WTC11 (cell line): Measurements from ENCODE around the gene DSG3. TPM values are rescaled to one million over a fixed set of nuclear protein-coding genes. Genes with fewer than 3 reads are reported as not detected.

ENCODE experiments used
- ATAC-seq: fragments of 200-7000 bp; cut with Tn5 transposase; 2 replicates; pipeline ENCODE4 v1.10.0; 2021; ENCODE audit warnings: mild to moderate bottlenecking, moderate library complexity
- CTCF ChIA-PET: fragments of 300-600 bp; sonication (Branson Sonifier 250); formaldehyde crosslinking; loops from one replicate; lab custom pipeline; 2021; ENCODE audit warnings: antibody characterized with exemption; lab: Charles Lee
- POLR2A ChIA-PET: fragments of 350-600 bp; sonication (Branson Sonifier 250); formaldehyde crosslinking; loops from one replicate; lab custom pipeline; 2021; ENCODE audit warnings: antibody characterized with exemption; lab: Charles Lee
- DNase-seq: peaks from one replicate; pipeline ENCODE4 v3.0.0; 2021; ENCODE audit warnings: low spot score
- H3K27ac Mint-ChIP-seq: 2 replicates; pipeline ENCODE4 v1.8.0; 2021; ENCODE audit warnings: mixed read lengths
- H3K27me3 Mint-ChIP-seq: 2 replicates; pipeline ENCODE4 v1.8.0; 2021; ENCODE audit warnings: low read depth, mild to moderate bottlenecking, moderate library complexity, mixed read lengths
- H3K36me3 Mint-ChIP-seq: 2 replicates; pipeline ENCODE4 v1.8.0; 2021; ENCODE audit warnings: mixed read lengths
- H3K4me1 Mint-ChIP-seq: 2 replicates; pipeline ENCODE4 v1.8.0; 2022; ENCODE audit warnings: mixed read lengths
- H3K4me3 Mint-ChIP-seq: 2 replicates; pipeline ENCODE4 v1.8.0; 2021; ENCODE audit warnings: mild to moderate bottlenecking, moderate library complexity, mixed read lengths
- H3K9me3 Mint-ChIP-seq: 2 replicates; pipeline ENCODE4 v1.8.0; 2021; ENCODE audit warnings: mixed read lengths
- IRF2 ChIP-seq: sonication (generic); formaldehyde crosslinking; IDR thresholded peaks from 2 replicates; pipeline ENCODE4 v1.8.0; 2022; ENCODE audit warnings: low read depth, missing genetic modification reagents, borderline replicate concordance
- NR1H2 ChIP-seq: sonication (generic); formaldehyde crosslinking; IDR thresholded peaks from 2 replicates; pipeline ENCODE4 v1.9.0; 2021; ENCODE audit warnings: mild to moderate bottlenecking, moderate library complexity, missing genetic modification reagents
- NR3C1 ChIP-seq: sonication (generic); formaldehyde crosslinking; conservative IDR thresholded peaks from 2 replicates; pipeline ENCODE4 v1.8.1; 2023; ENCODE audit warnings: low read depth, mild to moderate bottlenecking, missing genetic modification reagents
- RELA ChIP-seq: sonication (generic); formaldehyde crosslinking; IDR thresholded peaks from 2 replicates; pipeline ENCODE4 v1.8.1; 2022; ENCODE audit warnings: missing genetic modification reagents, mild to moderate bottlenecking, borderline replicate concordance
- RORB ChIP-seq: fragments of 250-450 bp; sonication (Bioruptor Pico); IDR thresholded peaks from 2 replicates; pipeline ENCODE4 v1.9.0; 2021; ENCODE audit warnings: mild to moderate bottlenecking
- SP1 ChIP-seq: sonication (generic); formaldehyde crosslinking; conservative IDR thresholded peaks from 2 replicates; pipeline ENCODE4 v1.8.1; 2022; ENCODE audit warnings: missing genetic modification reagents
- TP53 ChIP-seq: sonication (generic); formaldehyde crosslinking; IDR thresholded peaks from 2 replicates; pipeline ENCODE4 v1.8.1; 2023; ENCODE audit warnings: mild to moderate bottlenecking, missing genetic modification reagents
- ZNF121 ChIP-seq: sonication (generic); formaldehyde crosslinking; IDR thresholded peaks from 2 replicates; pipeline ENCODE4 v1.8.0; 2023; ENCODE audit warnings: missing genetic modification reagents
- ZNF416 ChIP-seq: fragments of 250-450 bp; sonication (Bioruptor Pico); IDR thresholded peaks from 2 replicates; pipeline ENCODE4 v1.9.0; 2021; ENCODE audit warnings: mild to moderate bottlenecking, inconsistent platforms
- ZNF423 ChIP-seq: fragments of 250-450 bp; sonication (Bioruptor Pico); IDR thresholded peaks from 2 replicates; pipeline ENCODE4 v2.1.2; 2022; ENCODE audit warnings: mild to moderate bottlenecking, moderate library complexity
- total RNA-seq: library from RNA; stranded (reverse); gene quantifications from 3 replicates; pipeline ENCODE4 v1.2.3, GENCODE V29; 2021
- TF ChIP-seq, protein P1 (sequence below): fragments of 250-450 bp; sonication (Bioruptor Pico); IDR thresholded peaks from 2 replicates; pipeline ENCODE4 v1.9.0; 2021; ENCODE audit warnings: mild to moderate bottlenecking
- TF ChIP-seq, protein P2 (sequence below): sonication (generic); formaldehyde crosslinking; IDR thresholded peaks from 2 replicates; pipeline ENCODE4 v1.8.1; 2023; ENCODE audit warnings: mild to moderate bottlenecking, missing genetic modification reagents, borderline replicate concordance
- TF ChIP-seq, protein P3 (sequence below): sonication (generic); formaldehyde crosslinking; IDR thresholded peaks from 2 replicates; pipeline ENCODE4 v1.8.0; 2022; ENCODE audit warnings: mild to moderate bottlenecking, missing genetic modification reagents
- TF ChIP-seq, protein P4 (sequence below): sonication (generic); formaldehyde crosslinking; IDR thresholded peaks from 2 replicates; pipeline ENCODE4 v1.8.0; 2023; ENCODE audit warnings: mild to moderate bottlenecking, missing genetic modification reagents
- TF ChIP-seq, protein P5 (sequence below): sonication (generic); formaldehyde crosslinking; IDR thresholded peaks from 2 replicates; pipeline ENCODE4 v1.8.1; 2023; ENCODE audit warnings: mild to moderate bottlenecking, missing genetic modification reagents, moderate library complexity
- TF ChIP-seq, protein P6 (sequence below): sonication (generic); formaldehyde crosslinking; IDR thresholded peaks from 2 replicates; pipeline ENCODE4 v1.8.1; 2023; ENCODE audit warnings: mild to moderate bottlenecking, moderate library complexity, missing genetic modification reagents
- TF ChIP-seq, protein P7 (sequence below): sonication (generic); formaldehyde crosslinking; IDR thresholded peaks from 2 replicates; pipeline ENCODE4 v1.8.1; 2023; ENCODE audit warnings: mild to moderate bottlenecking, missing genetic modification reagents
- TF ChIP-seq, protein P8 (sequence below): sonication (generic); formaldehyde crosslinking; IDR thresholded peaks from 2 replicates; pipeline ENCODE4 v1.8.0; 2022; ENCODE audit warnings: mild to moderate bottlenecking, missing genetic modification reagents

DSG3 gene
- total RNA-seq, 1 experiment from 2014 or later: 0.04 TPM

DNA sequence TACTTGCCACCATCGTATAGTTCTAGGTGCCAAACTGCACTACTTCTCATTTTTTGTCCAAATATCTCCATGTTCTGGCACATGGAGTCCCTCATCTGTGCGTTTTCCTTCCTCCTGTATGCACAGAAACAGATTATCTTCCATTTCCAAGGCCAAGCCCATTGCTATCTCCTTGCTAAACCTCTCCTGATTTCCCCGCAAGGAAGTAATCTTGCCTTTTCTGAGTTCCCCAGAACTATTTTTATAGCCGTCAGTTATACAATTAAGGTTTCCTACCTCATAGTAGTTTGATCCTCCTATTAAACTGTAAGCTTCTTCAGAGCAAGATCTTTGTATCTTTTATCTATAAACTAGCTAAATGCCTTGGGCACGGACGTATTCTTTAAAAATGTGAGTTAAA lies 57.6 kb downstream of the DSG3 start (continued):
- TF ChIP-seq, protein P1, sequence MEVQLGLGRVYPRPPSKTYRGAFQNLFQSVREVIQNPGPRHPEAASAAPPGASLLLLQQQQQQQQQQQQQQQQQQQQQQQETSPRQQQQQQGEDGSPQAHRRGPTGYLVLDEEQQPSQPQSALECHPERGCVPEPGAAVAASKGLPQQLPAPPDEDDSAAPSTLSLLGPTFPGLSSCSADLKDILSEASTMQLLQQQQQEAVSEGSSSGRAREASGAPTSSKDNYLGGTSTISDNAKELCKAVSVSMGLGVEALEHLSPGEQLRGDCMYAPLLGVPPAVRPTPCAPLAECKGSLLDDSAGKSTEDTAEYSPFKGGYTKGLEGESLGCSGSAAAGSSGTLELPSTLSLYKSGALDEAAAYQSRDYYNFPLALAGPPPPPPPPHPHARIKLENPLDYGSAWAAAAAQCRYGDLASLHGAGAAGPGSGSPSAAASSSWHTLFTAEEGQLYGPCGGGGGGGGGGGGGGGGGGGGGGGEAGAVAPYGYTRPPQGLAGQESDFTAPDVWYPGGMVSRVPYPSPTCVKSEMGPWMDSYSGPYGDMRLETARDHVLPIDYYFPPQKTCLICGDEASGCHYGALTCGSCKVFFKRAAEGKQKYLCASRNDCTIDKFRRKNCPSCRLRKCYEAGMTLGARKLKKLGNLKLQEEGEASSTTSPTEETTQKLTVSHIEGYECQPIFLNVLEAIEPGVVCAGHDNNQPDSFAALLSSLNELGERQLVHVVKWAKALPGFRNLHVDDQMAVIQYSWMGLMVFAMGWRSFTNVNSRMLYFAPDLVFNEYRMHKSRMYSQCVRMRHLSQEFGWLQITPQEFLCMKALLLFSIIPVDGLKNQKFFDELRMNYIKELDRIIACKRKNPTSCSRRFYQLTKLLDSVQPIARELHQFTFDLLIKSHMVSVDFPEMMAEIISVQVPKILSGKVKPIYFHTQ: no peak
- TF ChIP-seq, protein P2, sequence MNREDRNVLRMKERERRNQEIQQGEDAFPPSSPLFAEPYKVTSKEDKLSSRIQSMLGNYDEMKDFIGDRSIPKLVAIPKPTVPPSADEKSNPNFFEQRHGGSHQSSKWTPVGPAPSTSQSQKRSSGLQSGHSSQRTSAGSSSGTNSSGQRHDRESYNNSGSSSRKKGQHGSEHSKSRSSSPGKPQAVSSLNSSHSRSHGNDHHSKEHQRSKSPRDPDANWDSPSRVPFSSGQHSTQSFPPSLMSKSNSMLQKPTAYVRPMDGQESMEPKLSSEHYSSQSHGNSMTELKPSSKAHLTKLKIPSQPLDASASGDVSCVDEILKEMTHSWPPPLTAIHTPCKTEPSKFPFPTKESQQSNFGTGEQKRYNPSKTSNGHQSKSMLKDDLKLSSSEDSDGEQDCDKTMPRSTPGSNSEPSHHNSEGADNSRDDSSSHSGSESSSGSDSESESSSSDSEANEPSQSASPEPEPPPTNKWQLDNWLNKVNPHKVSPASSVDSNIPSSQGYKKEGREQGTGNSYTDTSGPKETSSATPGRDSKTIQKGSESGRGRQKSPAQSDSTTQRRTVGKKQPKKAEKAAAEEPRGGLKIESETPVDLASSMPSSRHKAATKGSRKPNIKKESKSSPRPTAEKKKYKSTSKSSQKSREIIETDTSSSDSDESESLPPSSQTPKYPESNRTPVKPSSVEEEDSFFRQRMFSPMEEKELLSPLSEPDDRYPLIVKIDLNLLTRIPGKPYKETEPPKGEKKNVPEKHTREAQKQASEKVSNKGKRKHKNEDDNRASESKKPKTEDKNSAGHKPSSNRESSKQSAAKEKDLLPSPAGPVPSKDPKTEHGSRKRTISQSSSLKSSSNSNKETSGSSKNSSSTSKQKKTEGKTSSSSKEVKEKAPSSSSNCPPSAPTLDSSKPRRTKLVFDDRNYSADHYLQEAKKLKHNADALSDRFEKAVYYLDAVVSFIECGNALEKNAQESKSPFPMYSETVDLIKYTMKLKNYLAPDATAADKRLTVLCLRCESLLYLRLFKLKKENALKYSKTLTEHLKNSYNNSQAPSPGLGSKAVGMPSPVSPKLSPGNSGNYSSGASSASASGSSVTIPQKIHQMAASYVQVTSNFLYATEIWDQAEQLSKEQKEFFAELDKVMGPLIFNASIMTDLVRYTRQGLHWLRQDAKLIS (CRISPR knock-in tag): no peak
- TF ChIP-seq ZNF416 (CRISPR knock-in tag): no peak
- no peak for TF ChIP-seq RELA
- no peak for TF ChIP-seq ZNF423

DNA sequence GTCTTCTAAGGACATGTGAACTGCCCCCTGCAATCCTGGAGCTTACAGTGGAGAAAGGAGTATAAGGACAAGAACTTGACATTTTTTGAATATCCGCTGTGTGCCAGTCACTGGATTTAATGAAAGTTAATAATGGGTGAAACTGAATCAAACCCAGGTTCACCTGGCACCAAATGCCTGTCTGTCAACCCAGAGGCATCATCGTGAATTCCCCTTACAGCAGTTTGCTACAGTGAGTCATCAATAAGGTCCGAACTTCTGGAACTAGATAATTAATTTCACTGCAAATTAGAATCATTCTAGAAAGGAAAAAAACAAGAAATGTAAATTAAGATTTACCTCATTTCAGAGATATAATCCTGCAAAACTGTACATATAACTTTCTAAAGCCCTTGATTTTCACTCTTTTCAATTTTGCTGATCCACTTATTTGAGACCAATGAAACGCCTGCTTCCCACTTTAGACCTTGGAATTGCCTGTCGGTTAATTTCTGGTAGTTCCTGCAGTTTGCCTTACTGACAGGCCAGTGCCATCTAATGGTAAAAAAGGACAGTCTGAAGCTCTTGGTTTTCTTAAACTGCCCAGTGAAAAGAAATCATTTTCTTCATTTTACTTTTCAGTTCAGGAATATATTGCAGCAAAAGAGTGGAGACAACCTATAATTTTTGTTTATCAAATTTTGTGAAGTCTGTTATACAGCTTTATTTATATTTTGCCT lies 58.6 kb downstream of the DSG3 start:
- Mint-ChIP-seq H3K27ac (no peak overlapping the region; the same call in 1 of the 2 replicates), H3K4me1 (peaks cover 7% of the 10 kb centered on the region), H3K27me3 (no peaks in the 10 kb centered on the region), H3K4me3 (no peak overlapping the region), H3K9me3 (peaks cover 10% of the 10 kb centered on the region), H3K36me3 (peaks cover 16% of the 10 kb centered on the region)
- ChIA-PET CTCF (interaction anchor here (0.7 to 2.3 kb wide), 2 partner anchors 82 to 188 kb away, joined by 3 to 11 read pairs; no protein-coding TSS in a partner anchor), POLR2A (no interaction called here)
- ATAC-seq: peak; percentile 51; the same call in 1 of the 2 replicates
- DNase-seq: no peak
- no peak for TF ChIP-seq ZNF416 (CRISPR knock-in tag)
- TF ChIP-seq ZNF121 (CRISPR knock-in tag): no peak
- TF ChIP-seq, protein P3, sequence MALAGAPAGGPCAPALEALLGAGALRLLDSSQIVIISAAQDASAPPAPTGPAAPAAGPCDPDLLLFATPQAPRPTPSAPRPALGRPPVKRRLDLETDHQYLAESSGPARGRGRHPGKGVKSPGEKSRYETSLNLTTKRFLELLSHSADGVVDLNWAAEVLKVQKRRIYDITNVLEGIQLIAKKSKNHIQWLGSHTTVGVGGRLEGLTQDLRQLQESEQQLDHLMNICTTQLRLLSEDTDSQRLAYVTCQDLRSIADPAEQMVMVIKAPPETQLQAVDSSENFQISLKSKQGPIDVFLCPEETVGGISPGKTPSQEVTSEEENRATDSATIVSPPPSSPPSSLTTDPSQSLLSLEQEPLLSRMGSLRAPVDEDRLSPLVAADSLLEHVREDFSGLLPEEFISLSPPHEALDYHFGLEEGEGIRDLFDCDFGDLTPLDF (CRISPR knock-in tag): no peak
- TF ChIP-seq, protein P4, sequence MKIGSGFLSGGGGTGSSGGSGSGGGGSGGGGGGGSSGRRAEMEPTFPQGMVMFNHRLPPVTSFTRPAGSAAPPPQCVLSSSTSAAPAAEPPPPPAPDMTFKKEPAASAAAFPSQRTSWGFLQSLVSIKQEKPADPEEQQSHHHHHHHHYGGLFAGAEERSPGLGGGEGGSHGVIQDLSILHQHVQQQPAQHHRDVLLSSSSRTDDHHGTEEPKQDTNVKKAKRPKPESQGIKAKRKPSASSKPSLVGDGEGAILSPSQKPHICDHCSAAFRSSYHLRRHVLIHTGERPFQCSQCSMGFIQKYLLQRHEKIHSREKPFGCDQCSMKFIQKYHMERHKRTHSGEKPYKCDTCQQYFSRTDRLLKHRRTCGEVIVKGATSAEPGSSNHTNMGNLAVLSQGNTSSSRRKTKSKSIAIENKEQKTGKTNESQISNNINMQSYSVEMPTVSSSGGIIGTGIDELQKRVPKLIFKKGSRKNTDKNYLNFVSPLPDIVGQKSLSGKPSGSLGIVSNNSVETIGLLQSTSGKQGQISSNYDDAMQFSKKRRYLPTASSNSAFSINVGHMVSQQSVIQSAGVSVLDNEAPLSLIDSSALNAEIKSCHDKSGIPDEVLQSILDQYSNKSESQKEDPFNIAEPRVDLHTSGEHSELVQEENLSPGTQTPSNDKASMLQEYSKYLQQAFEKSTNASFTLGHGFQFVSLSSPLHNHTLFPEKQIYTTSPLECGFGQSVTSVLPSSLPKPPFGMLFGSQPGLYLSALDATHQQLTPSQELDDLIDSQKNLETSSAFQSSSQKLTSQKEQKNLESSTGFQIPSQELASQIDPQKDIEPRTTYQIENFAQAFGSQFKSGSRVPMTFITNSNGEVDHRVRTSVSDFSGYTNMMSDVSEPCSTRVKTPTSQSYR (CRISPR knock-in tag): no peak
- no peak for TF ChIP-seq IRF2 (CRISPR knock-in tag)
- TF ChIP-seq, protein P5, sequence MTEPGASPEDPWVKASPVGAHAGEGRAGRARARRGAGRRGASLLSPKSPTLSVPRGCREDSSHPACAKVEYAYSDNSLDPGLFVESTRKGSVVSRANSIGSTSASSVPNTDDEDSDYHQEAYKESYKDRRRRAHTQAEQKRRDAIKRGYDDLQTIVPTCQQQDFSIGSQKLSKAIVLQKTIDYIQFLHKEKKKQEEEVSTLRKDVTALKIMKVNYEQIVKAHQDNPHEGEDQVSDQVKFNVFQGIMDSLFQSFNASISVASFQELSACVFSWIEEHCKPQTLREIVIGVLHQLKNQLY (CRISPR knock-in tag): no peak
- no peak for TF ChIP-seq NR3C1
- TF ChIP-seq, protein P6, sequence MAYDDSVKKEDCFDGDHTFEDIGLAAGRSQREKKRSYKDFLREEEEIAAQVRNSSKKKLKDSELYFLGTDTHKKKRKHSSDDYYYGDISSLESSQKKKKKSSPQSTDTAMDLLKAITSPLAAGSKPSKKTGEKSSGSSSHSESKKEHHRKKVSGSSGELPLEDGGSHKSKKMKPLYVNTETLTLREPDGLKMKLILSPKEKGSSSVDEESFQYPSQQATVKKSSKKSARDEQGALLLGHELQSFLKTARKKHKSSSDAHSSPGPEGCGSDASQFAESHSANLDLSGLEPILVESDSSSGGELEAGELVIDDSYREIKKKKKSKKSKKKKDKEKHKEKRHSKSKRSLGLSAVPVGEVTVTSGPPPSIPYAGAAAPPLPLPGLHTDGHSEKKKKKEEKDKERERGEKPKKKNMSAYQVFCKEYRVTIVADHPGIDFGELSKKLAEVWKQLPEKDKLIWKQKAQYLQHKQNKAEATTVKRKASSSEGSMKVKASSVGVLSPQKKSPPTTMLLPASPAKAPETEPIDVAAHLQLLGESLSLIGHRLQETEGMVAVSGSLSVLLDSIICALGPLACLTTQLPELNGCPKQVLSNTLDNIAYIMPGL (CRISPR knock-in tag): no peak
- TF ChIP-seq TP53 (CRISPR knock-in tag): no peak
- TF ChIP-seq, protein P7, sequence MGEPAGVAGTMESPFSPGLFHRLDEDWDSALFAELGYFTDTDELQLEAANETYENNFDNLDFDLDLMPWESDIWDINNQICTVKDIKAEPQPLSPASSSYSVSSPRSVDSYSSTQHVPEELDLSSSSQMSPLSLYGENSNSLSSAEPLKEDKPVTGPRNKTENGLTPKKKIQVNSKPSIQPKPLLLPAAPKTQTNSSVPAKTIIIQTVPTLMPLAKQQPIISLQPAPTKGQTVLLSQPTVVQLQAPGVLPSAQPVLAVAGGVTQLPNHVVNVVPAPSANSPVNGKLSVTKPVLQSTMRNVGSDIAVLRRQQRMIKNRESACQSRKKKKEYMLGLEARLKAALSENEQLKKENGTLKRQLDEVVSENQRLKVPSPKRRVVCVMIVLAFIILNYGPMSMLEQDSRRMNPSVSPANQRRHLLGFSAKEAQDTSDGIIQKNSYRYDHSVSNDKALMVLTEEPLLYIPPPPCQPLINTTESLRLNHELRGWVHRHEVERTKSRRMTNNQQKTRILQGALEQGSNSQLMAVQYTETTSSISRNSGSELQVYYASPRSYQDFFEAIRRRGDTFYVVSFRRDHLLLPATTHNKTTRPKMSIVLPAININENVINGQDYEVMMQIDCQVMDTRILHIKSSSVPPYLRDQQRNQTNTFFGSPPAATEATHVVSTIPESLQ (CRISPR knock-in tag): no peak
- no peak for TF ChIP-seq NR1H2 (CRISPR knock-in tag)
- TF ChIP-seq, protein P8, sequence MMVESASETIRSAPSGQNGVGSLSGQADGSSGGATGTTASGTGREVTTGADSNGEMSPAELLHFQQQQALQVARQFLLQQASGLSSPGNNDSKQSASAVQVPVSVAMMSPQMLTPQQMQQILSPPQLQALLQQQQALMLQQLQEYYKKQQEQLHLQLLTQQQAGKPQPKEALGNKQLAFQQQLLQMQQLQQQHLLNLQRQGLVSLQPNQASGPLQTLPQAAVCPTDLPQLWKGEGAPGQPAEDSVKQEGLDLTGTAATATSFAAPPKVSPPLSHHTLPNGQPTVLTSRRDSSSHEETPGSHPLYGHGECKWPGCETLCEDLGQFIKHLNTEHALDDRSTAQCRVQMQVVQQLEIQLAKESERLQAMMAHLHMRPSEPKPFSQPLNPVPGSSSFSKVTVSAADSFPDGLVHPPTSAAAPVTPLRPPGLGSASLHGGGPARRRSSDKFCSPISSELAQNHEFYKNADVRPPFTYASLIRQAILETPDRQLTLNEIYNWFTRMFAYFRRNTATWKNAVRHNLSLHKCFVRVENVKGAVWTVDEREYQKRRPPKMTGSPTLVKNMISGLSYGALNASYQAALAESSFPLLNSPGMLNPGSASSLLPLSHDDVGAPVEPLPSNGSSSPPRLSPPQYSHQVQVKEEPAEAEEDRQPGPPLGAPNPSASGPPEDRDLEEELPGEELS (CRISPR knock-in tag): no peak
- no peak for TF ChIP-seq RORB (CRISPR knock-in tag)
- TF ChIP-seq SP1 (CRISPR knock-in tag): no peak
